ENCODE measurements around the gene ADD3.

ADD3 gene

GRCh38 chr10:110069502-110069982 is 61.8 kb downstream of the ADD3 start:
- DNase-seq, result no peak

GRCh38 chr10:110073896-110074295 is 66.1 kb downstream of the ADD3 start:
- no peak for DNase-seq

GRCh38 chr10:110074298-110074697 is 66.5 kb downstream of the ADD3 start:
- no peak for DNase-seq

- DNase-seq, result no peak
Observed at GRCh38 chr10:110074758-110075671, 67.2 kb downstream of the ADD3 start.

- DNase-seq, result no peak
Observed at GRCh38 chr10:110075686-110076085, 67.9 kb downstream of the ADD3 start.

- no peak for DNase-seq
Observed at GRCh38 chr10:110076559-110077318, 69.0 kb downstream of the ADD3 start.

GRCh38 chr10:110077436-110078130 is 69.8 kb downstream of the ADD3 start:
- no peak for DNase-seq

- no peak for DNase-seq
Observed at GRCh38 chr10:110078317-110078716, 70.5 kb downstream of the ADD3 start.

GRCh38 chr10:110081911-110082310 is 74.1 kb downstream of the ADD3 start:
- no peak for DNase-seq

- DNase-seq, result no peak
Observed at GRCh38 chr10:110083884-110084283, 76.1 kb downstream of the ADD3 start.

- no peak for DNase-seq
Observed at GRCh38 chr10:110087682-110088081, 79.9 kb downstream of the ADD3 start.

GRCh38 chr10:110088367-110089104 is 80.8 kb downstream of the ADD3 start:
- DNase-seq, result no peak

- no peak for DNase-seq
Observed at GRCh38 chr10:110091830-110092229, 84.0 kb downstream of the ADD3 start.

- no peak for DNase-seq
Observed at GRCh38 chr10:110093722-110094121, 85.9 kb downstream of the ADD3 start.

- DNase-seq, result no peak
Observed at GRCh38 chr10:110094786-110095185, 87.0 kb downstream of the ADD3 start.

GRCh38 chr10:110101464-110102144 is 93.8 kb downstream of the ADD3 start:
- no peak for DNase-seq

- DNase-seq, result no peak
Observed at GRCh38 chr10:110103921-110104461, 96.2 kb downstream of the ADD3 start.

- no peak for DNase-seq
Observed at GRCh38 chr10:110105873-110106272, 98.1 kb downstream of the ADD3 start.

- no peak for DNase-seq
Observed at GRCh38 chr10:110107430-110107829, 99.6 kb downstream of the ADD3 start.

GRCh38 chr10:110107887-110108286 is 100.1 kb downstream of the ADD3 start:
- DNase-seq, result no peak

- DNase-seq, result no peak
Observed at GRCh38 chr10:110109511-110109910, 101.7 kb downstream of the ADD3 start.

- DNase-seq, result no peak
Observed at GRCh38 chr10:110110338-110110737, 102.6 kb downstream of the ADD3 start.

Measured in effector CD8-positive, alpha-beta T cell (primary cell).